SK-N-SH (cell line): ENCODE measurements around the gene REEP1. TPM values are rescaled to one million over a fixed set of nuclear protein-coding genes. Genes with fewer than 3 reads are reported as not detected.

Experiments
- CTCF ChIA-PET: fragments of 300-600, 350-600 bp; formaldehyde crosslinking; extraction: SDS; loops from one replicate; lab custom pipeline; 2021; lab: Yijun Ruan, JAX
- POLR2A ChIA-PET: fragments of 350-600 bp; sonication (Branson Sonifier 250); formaldehyde crosslinking; extraction: SDS; loops from one replicate; lab custom pipeline; 2020; ENCODE audit warnings: antibody characterized with exemption, inconsistent platforms; lab: Yijun Ruan, JAX
- DNase-seq: peaks from one replicate; pipeline ENCODE4 v3.0.0; 2012
- H2AFZ ChIP-seq: fragments of 200-600 bp; sonication (generic); 2 replicates; pipeline ENCODE4 v1.8.1; 2016; ENCODE audit warnings: antibody characterized with exemption, mild to moderate bottlenecking, low read depth
- H3F3A ChIP-seq: fragments of 200-600 bp; sonication (generic); replicated peaks from 2 replicates; pipeline ENCODE3; 2016; ENCODE audit warnings: antibody characterized with exemption, mild to moderate bottlenecking; ENCODE audit not compliant: insufficient read depth
- H3K27ac ChIP-seq, 2 experiments: fragments of 200-500 bp in 1 of 2; fragments of 200-600 bp in 1 of 2; sonication (Bioruptor generic) in 1 of 2; sonication (generic), shearing (Covaris generic) in 1 of 2; 2 replicates each; pipeline versions ENCODE4 v1.5.1 to v1.6.1; 2014 to 2016; ENCODE audit warnings: low read depth in 2 of 2, inconsistent platforms in 1 of 2, low read length in 1 of 2, mild to moderate bottlenecking in 1 of 2, mixed read lengths in 1 of 2
- H3K27me3 ChIP-seq: fragments of 200-600 bp; sonication (generic), shearing (Covaris generic); 2 replicates; pipeline ENCODE4 v1.6.1; 2016; ENCODE audit warnings: mixed run types; ENCODE audit not compliant: insufficient read depth
- H3K36me3 ChIP-seq, 2 experiments: fragments of 200-500 bp in 1 of 2; fragments of 200-600 bp in 1 of 2; sonication (Bioruptor generic) in 1 of 2; sonication (generic) in 1 of 2; replicated peaks in 1 of 2; 2 replicates each; pipeline versions ENCODE3 to v1.5.1; 2014 to 2016; ENCODE audit warnings: low read length in 1 of 2, mild to moderate bottlenecking in 1 of 2; ENCODE audit not compliant: insufficient read depth in 2 of 2, control insufficient read depth in 1 of 2
- H3K4me1 ChIP-seq, 2 experiments: fragments of 200-500 bp in 1 of 2; fragments of 200-600 bp in 1 of 2; sonication (Bioruptor generic) in 1 of 2; sonication (generic), shearing (Covaris generic) in 1 of 2; 2 replicates each; pipeline versions ENCODE4 v1.5.1 to v1.6.1; 2014 to 2016; ENCODE audit warnings: low read depth in 1 of 2, low read length in 1 of 2, mixed run types in 1 of 2; ENCODE audit not compliant: insufficient read depth in 2 of 2, control insufficient read depth in 1 of 2
- H3K4me2 ChIP-seq: fragments of 200-600 bp; sonication (generic), shearing (Covaris generic); 2 replicates; pipeline ENCODE4 v1.6.1; 2017; ENCODE audit warnings: mixed run types
- H3K4me3 ChIP-seq, 2 experiments: fragments of 200-500 bp in 1 of 2; fragments of 200-600 bp in 1 of 2; sonication (Bioruptor generic) in 1 of 2; sonication (generic), shearing (Covaris generic) in 1 of 2; 2 replicates each; pipeline versions ENCODE4 v1.5.1 to v1.8.1; 2014 to 2016; ENCODE audit warnings: low read depth in 2 of 2, inconsistent platforms in 1 of 2, low read length in 1 of 2, mild to moderate bottlenecking in 1 of 2, mixed read lengths in 1 of 2, moderate library complexity in 1 of 2
- H3K79me2 ChIP-seq: fragments of 200-600 bp; sonication (generic); 2 replicates; pipeline ENCODE4 v1.8.1; 2017; ENCODE audit warnings: mild to moderate bottlenecking; ENCODE audit not compliant: insufficient read depth
- H3K9ac ChIP-seq: fragments of 200-600 bp; sonication (generic); 2 replicates; pipeline ENCODE4 v1.6.1; 2017; ENCODE audit warnings: mixed run types
- H3K9me2 ChIP-seq: fragments of 200-600 bp; sonication (generic); 2 replicates; pipeline ENCODE4 v1.6.1; 2017; ENCODE audit warnings: mixed run types
- H3K9me3 ChIP-seq: fragments of 200-600 bp; sonication (generic); 2 replicates; pipeline ENCODE4 v1.6.1; 2017; ENCODE audit warnings: mixed run types, mild to moderate bottlenecking, moderate library complexity
- H4K20me1 ChIP-seq: fragments of 200-600 bp; sonication (generic); 2 replicates; pipeline ENCODE4 v1.6.1; 2017; ENCODE audit warnings: mild to moderate bottlenecking, mixed run types; ENCODE audit not compliant: insufficient read depth
- ELF1 ChIP-seq: IDR thresholded peaks from 2 replicates; pipeline ENCODE4 v1.4.0; 2012
- EP300 ChIP-seq, 2 experiments: IDR thresholded peaks; 2 replicates each; pipeline versions ENCODE4 v1.4.0 to v1.6.1; 2012; ENCODE audit warnings: borderline replicate concordance in 1 of 2, low read depth in 1 of 2, low read length in 1 of 2
- FOXM1 ChIP-seq: IDR thresholded peaks from 2 replicates; pipeline ENCODE4 v1.4.0; 2012; ENCODE audit warnings: low read depth, mild to moderate bottlenecking
- GABPA ChIP-seq: IDR thresholded peaks from 2 replicates; pipeline ENCODE4 v1.4.0; 2012; ENCODE audit warnings: low read depth, mild to moderate bottlenecking
- GATA2 ChIP-seq: sonication (generic); formaldehyde crosslinking; IDR thresholded peaks from 2 replicates; pipeline ENCODE4 v1.5.0; 2020; ENCODE audit warnings: mild to moderate bottlenecking, missing genetic modification reagents
- JUND ChIP-seq: IDR thresholded peaks from 2 replicates; pipeline ENCODE4 v1.4.0; 2012
- MEF2A ChIP-seq: IDR thresholded peaks from 2 replicates; pipeline ENCODE4 v1.4.0; 2012; ENCODE audit warnings: low read depth, borderline replicate concordance
- MXI1 ChIP-seq: IDR thresholded peaks from 2 replicates; pipeline ENCODE4 v1.6.1; 2012; ENCODE audit warnings: mild to moderate bottlenecking, low read depth, low read length, improper control_type of control experiment
- RXRA ChIP-seq: IDR thresholded peaks from 2 replicates; pipeline ENCODE4 v1.4.0; 2012; ENCODE audit warnings: low read depth, mild to moderate bottlenecking, borderline replicate concordance
- SMC3 ChIP-seq: IDR thresholded peaks from 2 replicates; pipeline ENCODE4 v1.6.1; 2012; ENCODE audit warnings: low read depth, low read length, improper control_type of control experiment
- TCF12 ChIP-seq: IDR thresholded peaks from 2 replicates; pipeline ENCODE4 v1.4.0; 2012
- WGBS: methylation state at CpG from one replicate; pipeline ENCODE4 v1.1.6; 2017; ENCODE audit warnings: low lambda C conversion rate; 5-methylcytosine and 5-hydroxymethylcytosine counted together
- polyA plus RNA-seq, 3 experiments: library from polyadenylated mRNA; depleted of rRNA; stranded (reverse); fragments of >200 nt; gene quantifications; 2 replicates each; pipeline ENCODE4 v1.2.3, GENCODE V29; 2012
- TF ChIP-seq, protein P1 (sequence below): IDR thresholded peaks from 2 replicates; pipeline ENCODE4 v1.6.1; 2012; ENCODE audit warnings: mild to moderate bottlenecking, low read depth, low read length, moderate library complexity
- TF ChIP-seq, protein P2 (sequence below): IDR thresholded peaks from 2 replicates; pipeline ENCODE4; 2012
- TF ChIP-seq, protein P3 (sequence below): IDR thresholded peaks from 2 replicates; pipeline ENCODE4 v1.4.0; 2012; ENCODE audit warnings: low read depth
- TF ChIP-seq, protein P4 (sequence below): fragments of 150-350 bp; IDR thresholded peaks from 2 replicates; pipeline ENCODE4 v1.6.1; 2016; ENCODE audit warnings: mild to moderate bottlenecking, low read depth, low read length

REEP1 gene
- polyA plus RNA-seq, 1 of the 3 experiments (the other 2 are of a cell fraction) = 0.13 TPM

DNA sequence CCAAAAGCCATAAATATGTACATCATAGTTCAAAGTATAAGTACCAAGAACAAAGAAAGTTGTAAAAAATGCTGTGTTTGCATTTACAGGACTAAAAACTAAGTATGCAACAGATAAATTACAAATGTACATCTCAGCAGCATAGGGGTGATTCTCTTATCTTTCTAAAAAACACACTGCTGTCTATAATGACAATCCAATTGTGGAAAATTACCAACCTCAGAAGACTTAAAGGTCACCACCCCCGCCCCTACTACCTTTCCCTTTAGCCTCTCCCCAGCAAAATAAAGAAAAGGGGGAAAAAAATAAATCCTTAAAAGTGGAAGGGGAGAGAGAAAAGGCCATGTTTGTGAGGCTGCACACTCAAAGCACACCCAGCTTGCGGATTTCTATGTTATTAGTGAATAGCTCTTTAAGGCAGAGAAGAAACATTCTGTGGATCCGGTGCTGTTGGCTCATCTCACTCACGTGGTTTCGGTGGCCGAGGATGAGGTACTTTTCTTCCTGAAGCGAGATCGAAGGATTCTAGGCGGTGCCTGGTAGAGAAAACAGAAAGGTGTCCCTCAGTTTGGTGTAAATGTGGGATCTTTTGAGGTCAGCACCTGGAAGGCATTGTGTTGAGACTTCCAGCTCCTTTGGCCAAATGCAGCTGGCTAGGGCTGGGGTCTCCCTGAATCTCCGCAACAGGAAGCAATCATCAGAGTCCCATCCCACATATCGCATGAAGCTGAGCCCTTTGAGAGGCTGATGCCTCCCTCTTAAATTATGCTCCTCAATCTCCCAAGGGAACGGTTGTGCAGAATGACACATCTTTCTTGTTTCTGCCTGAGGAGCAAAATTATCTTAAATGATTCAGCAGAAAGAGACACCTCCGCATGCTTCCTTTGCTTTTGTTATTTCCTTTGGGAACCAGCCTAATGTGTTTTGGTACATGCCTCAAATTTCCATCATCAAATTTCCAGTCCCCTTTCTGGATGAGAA, 120.6 kb downstream of the REEP1 start:
- ChIA-PET POLR2A (interaction anchor here (1.2 kb wide), 1 partner anchor 16 kb away, joined by 3 read pairs; no protein-coding TSS in a partner anchor), CTCF (interaction anchor here (3.7 to 4.7 kb wide), 2 partner anchors 16 to 151 kb away, joined by 20 read pairs; partner anchors contain the start of gene MRPL35)
- Histone ChIP-seq H3K79me2 (no peaks in the 10 kb centered on the region), H3K36me3 (peaks cover 13 to 25% of the 10 kb centered on the region in 2 experiments), H3K4me3 (no peak overlapping the region), H3K27me3 (no peaks in the 10 kb centered on the region), H3K27ac (no peak overlapping the region), H3K9ac (no peak overlapping the region), H3K9me2 (no peaks in the 10 kb centered on the region), H3K4me2 (no peak overlapping the region), H3K4me1 (peaks cover 0 to 10% of the 10 kb centered on the region in 2 experiments; a peak in 2 of 4 replicates), H3K9me3 (no peaks in the 10 kb centered on the region), H3F3A (no peaks in the 10 kb centered on the region), H2AFZ (no peak overlapping the region), H4K20me1 (no peaks in the 10 kb centered on the region)
- 89% methylated on average over 13 of the region's 13 CpGs for WGBS
- DNase-seq = no peak
- TF ChIP-seq, protein P1, sequence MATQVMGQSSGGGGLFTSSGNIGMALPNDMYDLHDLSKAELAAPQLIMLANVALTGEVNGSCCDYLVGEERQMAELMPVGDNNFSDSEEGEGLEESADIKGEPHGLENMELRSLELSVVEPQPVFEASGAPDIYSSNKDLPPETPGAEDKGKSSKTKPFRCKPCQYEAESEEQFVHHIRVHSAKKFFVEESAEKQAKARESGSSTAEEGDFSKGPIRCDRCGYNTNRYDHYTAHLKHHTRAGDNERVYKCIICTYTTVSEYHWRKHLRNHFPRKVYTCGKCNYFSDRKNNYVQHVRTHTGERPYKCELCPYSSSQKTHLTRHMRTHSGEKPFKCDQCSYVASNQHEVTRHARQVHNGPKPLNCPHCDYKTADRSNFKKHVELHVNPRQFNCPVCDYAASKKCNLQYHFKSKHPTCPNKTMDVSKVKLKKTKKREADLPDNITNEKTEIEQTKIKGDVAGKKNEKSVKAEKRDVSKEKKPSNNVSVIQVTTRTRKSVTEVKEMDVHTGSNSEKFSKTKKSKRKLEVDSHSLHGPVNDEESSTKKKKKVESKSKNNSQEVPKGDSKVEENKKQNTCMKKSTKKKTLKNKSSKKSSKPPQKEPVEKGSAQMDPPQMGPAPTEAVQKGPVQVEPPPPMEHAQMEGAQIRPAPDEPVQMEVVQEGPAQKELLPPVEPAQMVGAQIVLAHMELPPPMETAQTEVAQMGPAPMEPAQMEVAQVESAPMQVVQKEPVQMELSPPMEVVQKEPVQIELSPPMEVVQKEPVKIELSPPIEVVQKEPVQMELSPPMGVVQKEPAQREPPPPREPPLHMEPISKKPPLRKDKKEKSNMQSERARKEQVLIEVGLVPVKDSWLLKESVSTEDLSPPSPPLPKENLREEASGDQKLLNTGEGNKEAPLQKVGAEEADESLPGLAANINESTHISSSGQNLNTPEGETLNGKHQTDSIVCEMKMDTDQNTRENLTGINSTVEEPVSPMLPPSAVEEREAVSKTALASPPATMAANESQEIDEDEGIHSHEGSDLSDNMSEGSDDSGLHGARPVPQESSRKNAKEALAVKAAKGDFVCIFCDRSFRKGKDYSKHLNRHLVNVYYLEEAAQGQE = no peak
- TF ChIP-seq EP300 (IDR thresholded peaks at IDR 0.05; ENCODE audit: borderline replicate concordance in 1 of 2, low read depth in 1 of 2, low read length in 1 of 2) = no peak

DNA sequence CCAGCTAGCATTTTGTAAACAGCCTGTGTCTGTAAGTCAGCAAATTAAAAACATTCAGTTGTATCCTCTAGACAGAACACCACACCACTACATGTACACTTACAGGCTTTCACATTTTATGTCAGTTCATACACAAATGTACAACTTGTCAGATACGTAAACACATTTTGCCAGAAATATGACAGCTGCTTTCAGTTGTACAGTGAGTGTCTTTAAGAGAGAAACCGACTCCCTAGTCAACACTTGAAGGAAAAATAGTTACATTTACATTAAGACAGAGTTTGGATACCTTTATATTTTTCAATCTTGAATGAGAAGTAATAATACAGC, 123.0 kb downstream of the REEP1 start:
- H3K4me1 ChIP-seq = peaks cover 0 to 6% of the 10 kb centered on the region in 2 experiments; a peak in 2 of 4 replicates
- WGBS = 94% methylated on average over 2 of the region's 2 CpGs
- peaks cover 27 to 48% of the 10 kb centered on the region in 2 experiments for H3K36me3 ChIP-seq
- H3K4me2 ChIP-seq = no peak overlapping the region
- no peak overlapping the region for H2AFZ ChIP-seq
- no peaks in the 10 kb centered on the region for H3K9me2 ChIP-seq
- no peak overlapping the region for H3K9ac ChIP-seq
- ChIA-PET CTCF (interaction anchor here (1.1 to 4.7 kb wide), 5 partner anchors 8 to 159 kb away, joined by 4 to 20 read pairs (median 15); partner anchors contain the start of gene MRPL35), POLR2A (no interaction called here)
- no peak for DNase-seq
- no peaks in the 10 kb centered on the region for H4K20me1 ChIP-seq
- no peak overlapping the region for H3K4me3 ChIP-seq
- peak overlapping the region in 1 of 2 experiments; percentile 78; a peak in 2 of 4 replicates for H3K27ac ChIP-seq
- no peaks in the 10 kb centered on the region for H3K9me3 ChIP-seq
- H3K27me3 ChIP-seq = no peaks in the 10 kb centered on the region
- H3K79me2 ChIP-seq = no peaks in the 10 kb centered on the region
- H3F3A ChIP-seq = no peaks in the 10 kb centered on the region
- no peak for TF ChIP-seq MXI1
- no peak for TF ChIP-seq GATA2 (CRISPR knock-in tag)
- TF ChIP-seq SMC3 = no peak
- no peak for TF ChIP-seq JUND
- no peak for TF ChIP-seq FOXM1
- TF ChIP-seq, protein P2, sequence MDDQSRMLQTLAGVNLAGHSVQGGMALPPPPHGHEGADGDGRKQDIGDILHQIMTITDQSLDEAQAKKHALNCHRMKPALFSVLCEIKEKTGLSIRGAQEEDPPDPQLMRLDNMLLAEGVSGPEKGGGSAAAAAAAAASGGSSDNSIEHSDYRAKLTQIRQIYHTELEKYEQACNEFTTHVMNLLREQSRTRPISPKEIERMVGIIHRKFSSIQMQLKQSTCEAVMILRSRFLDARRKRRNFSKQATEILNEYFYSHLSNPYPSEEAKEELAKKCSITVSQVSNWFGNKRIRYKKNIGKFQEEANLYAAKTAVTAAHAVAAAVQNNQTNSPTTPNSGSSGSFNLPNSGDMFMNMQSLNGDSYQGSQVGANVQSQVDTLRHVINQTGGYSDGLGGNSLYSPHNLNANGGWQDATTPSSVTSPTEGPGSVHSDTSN = no peak
- TF ChIP-seq, protein P3, sequence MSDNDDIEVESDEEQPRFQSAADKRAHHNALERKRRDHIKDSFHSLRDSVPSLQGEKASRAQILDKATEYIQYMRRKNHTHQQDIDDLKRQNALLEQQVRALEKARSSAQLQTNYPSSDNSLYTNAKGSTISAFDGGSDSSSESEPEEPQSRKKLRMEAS = no peak
- TF ChIP-seq GABPA = no peak
- TF ChIP-seq, protein P1 = no peak
- no peak for TF ChIP-seq RXRA
- no peak for TF ChIP-seq TCF12
- TF ChIP-seq EP300 (IDR thresholded peaks at IDR 0.05; ENCODE audit: borderline replicate concordance in 1 of 2, low read depth in 1 of 2, low read length in 1 of 2) = no peak
- no peak for TF ChIP-seq MEF2A
- TF ChIP-seq, protein P4, sequence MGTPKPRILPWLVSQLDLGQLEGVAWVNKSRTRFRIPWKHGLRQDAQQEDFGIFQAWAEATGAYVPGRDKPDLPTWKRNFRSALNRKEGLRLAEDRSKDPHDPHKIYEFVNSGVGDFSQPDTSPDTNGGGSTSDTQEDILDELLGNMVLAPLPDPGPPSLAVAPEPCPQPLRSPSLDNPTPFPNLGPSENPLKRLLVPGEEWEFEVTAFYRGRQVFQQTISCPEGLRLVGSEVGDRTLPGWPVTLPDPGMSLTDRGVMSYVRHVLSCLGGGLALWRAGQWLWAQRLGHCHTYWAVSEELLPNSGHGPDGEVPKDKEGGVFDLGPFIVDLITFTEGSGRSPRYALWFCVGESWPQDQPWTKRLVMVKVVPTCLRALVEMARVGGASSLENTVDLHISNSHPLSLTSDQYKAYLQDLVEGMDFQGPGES = no peak
- TF ChIP-seq ELF1 = no peak
